IPS-18a (cell line): ENCODE results near the gene ZNF729.

ENCODE experiments used
- H3K27ac ChIP-seq: one replicate; pipeline ENCODE4 v1.5.1; 2013; ENCODE audit warnings: low read length
- H3K27me3 ChIP-seq: one replicate; pipeline ENCODE4 v1.6.1; 2013; ENCODE audit warnings: mild to moderate bottlenecking, low read length; ENCODE audit not compliant: control insufficient read depth, insufficient read depth
- H3K36me3 ChIP-seq: one replicate; pipeline ENCODE4 v1.6.1; 2013; ENCODE audit warnings: low read depth, low read length; ENCODE audit not compliant: control insufficient read depth
- H3K4me1 ChIP-seq: one replicate; pipeline ENCODE4 v1.6.1; 2013; ENCODE audit warnings: low read depth, low read length; ENCODE audit not compliant: control insufficient read depth
- H3K4me3 ChIP-seq: one replicate; pipeline ENCODE4 v1.5.1; 2013; ENCODE audit warnings: low read length
- H3K9ac ChIP-seq: one replicate; pipeline ENCODE4 v1.6.1; 2013; ENCODE audit warnings: mild to moderate bottlenecking, low read length, moderate library complexity
- H3K9me3 ChIP-seq: one replicate; pipeline ENCODE4 v1.6.1; 2013; ENCODE audit warnings: low read depth, low read length; ENCODE audit not compliant: control insufficient read depth

Gene ZNF729

DNA sequence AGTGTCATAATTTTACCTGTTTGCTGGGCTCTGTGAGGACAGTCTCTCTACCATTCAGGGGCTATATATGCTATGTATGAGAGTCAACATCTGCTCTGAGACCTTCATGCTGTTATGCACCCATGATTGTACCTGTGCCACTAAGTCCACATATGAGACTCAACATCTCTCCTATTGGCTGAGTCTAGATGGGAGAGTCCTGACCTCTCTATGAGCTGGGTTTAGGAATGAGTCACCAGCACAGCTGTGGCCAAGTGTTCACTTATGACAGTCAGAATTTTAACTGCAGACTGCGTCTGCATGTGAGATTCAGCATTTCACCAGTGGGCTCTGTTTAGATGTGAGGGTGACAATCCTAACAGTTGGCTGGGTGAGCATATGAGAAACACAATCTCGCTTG, 49.5 kb downstream of the ZNF729 start:
- Histone ChIP-seq H3K9me3 (peaks cover 84% of the 10 kb centered on the region), H3K4me1 (no peaks in the 10 kb centered on the region)

DNA sequence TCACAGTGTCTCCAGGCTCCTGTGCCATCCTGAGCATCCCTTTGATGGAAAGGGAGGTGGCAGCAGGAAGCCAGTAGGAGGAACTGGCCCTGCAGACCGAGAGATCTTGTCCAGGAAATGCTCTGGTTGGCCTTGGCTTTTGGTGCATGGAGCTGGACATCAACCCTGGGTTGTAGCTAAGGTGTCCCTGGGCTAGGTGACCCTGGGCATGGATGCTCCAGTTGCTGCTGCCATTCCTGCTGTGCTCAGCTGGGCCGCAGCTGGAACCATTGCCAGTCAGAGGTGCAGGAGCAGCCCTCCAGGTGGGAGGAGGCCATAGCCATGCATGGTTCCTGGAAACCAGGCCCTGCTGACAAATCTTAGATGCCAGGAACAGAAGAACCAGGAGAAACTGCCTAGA, 68.4 kb downstream of the ZNF729 start:
- Histone ChIP-seq H3K4me3 (no peak overlapping the region), H3K9me3 (peaks cover 56% of the 10 kb centered on the region), H3K4me1 (no peaks in the 10 kb centered on the region), H3K27ac (no peak overlapping the region), H3K27me3 (no peaks in the 10 kb centered on the region), H3K36me3 (no peaks in the 10 kb centered on the region), H3K9ac (no peak overlapping the region)

More for the DNA sequence above, 49.5 kb downstream of the ZNF729 start:
- Histone ChIP-seq H3K4me3 (no peak overlapping the region), H3K9ac (no peak overlapping the region), H3K36me3 (no peaks in the 10 kb centered on the region), H3K27ac (no peak overlapping the region), H3K27me3 (no peaks in the 10 kb centered on the region)
